SK-N-SH (cell line): ENCODE measurements around the gene ZFYVE19.

Experiments used
- POLR2AphosphoS5 ChIP-seq: IDR thresholded peaks from 2 replicates; pipeline ENCODE4 v1.6.1; 2012; ENCODE audit warnings: low read depth, low read length
- SMC3 ChIP-seq: IDR thresholded peaks from 2 replicates; pipeline ENCODE4 v1.6.1; 2012; ENCODE audit warnings: low read depth, low read length, improper control_type of control experiment
- TEAD4 ChIP-seq: IDR thresholded peaks from 2 replicates; pipeline ENCODE4 v1.4.0; 2012; ENCODE audit warnings: mild to moderate bottlenecking, borderline replicate concordance; ENCODE audit not compliant: insufficient read depth
- TF ChIP-seq, protein P1 (sequence below): fragments of 200-600 bp; sonication (generic); IDR thresholded peaks from 2 replicates; pipeline ENCODE4 v1.6.1; 2017; ENCODE audit warnings: antibody characterized with exemption, mild to moderate bottlenecking, moderate library complexity

DNA sequence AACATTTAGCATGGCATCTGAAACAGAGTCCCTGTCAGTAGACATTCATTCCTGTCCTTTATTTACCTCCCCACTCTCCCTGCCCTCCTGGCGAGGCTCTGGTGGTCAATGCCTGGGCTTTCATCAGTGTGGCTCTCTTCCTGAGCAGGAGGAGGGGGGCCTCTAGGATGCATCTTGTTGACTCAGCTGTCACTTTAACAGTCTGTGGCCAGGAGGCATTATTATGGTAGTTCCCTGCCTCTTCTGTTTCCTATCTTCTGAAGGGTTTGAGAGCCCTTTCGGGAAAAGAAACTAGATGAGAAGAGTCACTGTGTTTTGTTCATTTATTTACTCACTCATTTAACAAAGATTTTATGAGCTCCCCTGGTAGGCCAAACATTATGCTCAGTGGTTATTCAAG, 24.0 kb downstream of the ZFYVE19 start:
- TF ChIP-seq, protein P1, sequence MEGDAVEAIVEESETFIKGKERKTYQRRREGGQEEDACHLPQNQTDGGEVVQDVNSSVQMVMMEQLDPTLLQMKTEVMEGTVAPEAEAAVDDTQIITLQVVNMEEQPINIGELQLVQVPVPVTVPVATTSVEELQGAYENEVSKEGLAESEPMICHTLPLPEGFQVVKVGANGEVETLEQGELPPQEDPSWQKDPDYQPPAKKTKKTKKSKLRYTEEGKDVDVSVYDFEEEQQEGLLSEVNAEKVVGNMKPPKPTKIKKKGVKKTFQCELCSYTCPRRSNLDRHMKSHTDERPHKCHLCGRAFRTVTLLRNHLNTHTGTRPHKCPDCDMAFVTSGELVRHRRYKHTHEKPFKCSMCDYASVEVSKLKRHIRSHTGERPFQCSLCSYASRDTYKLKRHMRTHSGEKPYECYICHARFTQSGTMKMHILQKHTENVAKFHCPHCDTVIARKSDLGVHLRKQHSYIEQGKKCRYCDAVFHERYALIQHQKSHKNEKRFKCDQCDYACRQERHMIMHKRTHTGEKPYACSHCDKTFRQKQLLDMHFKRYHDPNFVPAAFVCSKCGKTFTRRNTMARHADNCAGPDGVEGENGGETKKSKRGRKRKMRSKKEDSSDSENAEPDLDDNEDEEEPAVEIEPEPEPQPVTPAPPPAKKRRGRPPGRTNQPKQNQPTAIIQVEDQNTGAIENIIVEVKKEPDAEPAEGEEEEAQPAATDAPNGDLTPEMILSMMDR, result no peak
- TF ChIP-seq POLR2AphosphoS5 (no peak), TEAD4 (no peak), SMC3 (no peak)
